Measurements from ENCODE around the gene LAIR1.
"Not testable (repeated sequence)": the region's sequence is repeated elsewhere in the genome, so short reads cannot be mapped to it uniquely, and the experiment has no call there.

The LAIR1 gene

GRCh38 chr19:54379187-54379678, 14.5 kb upstream of the LAIR1 start:
- no peak overlapping the region for H3K4me3 ChIP-seq (ENCODE audit: low read depth, low read length)
- DNase-seq (ENCODE audit: low read depth) = no peak

DNA sequence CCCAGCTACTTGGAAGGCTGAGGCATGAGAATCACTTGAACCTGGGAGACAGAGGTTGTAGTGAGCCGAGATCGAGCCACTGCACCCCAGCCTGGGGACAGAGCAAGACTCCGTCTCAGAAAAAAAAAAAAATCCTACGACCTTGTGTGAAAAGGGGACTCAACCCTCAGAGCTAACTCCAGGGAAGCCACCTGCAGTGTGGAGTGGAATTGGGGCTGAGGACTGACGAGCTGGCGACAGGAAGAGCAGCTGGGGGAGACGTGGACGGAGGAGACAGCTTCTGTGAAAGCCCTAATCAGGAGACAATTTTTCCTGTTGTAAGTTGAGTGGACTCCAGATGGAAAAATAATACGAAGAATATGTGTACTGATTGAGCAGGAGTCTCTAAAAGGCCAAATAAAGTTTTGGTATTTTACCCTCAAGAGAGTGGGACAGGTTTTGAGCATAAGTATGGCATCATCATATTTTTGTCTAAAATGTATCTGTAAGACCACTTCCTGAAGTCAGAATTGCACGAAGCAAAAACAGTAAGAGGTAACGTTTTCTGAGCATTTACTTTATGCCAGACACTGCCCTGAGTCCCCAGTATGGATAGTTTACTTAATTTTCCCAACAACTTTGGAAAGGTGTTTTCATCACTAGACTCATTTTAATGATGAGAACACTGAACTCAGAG, 12.0 kb upstream of the LAIR1 start:
- TF ChIP-seq, protein P1, sequence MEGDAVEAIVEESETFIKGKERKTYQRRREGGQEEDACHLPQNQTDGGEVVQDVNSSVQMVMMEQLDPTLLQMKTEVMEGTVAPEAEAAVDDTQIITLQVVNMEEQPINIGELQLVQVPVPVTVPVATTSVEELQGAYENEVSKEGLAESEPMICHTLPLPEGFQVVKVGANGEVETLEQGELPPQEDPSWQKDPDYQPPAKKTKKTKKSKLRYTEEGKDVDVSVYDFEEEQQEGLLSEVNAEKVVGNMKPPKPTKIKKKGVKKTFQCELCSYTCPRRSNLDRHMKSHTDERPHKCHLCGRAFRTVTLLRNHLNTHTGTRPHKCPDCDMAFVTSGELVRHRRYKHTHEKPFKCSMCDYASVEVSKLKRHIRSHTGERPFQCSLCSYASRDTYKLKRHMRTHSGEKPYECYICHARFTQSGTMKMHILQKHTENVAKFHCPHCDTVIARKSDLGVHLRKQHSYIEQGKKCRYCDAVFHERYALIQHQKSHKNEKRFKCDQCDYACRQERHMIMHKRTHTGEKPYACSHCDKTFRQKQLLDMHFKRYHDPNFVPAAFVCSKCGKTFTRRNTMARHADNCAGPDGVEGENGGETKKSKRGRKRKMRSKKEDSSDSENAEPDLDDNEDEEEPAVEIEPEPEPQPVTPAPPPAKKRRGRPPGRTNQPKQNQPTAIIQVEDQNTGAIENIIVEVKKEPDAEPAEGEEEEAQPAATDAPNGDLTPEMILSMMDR (conservative IDR thresholded peaks at IDR 0.05; ENCODE audit: low read depth, low read length) = no peak
- no peak for DNase-seq (ENCODE audit: low read depth)
- H3K4me3 ChIP-seq (ENCODE audit: low read depth, low read length) = no peak overlapping the region

More at GRCh38 chr19:54379187-54379678, 14.5 kb upstream of the LAIR1 start:
- TF ChIP-seq, protein P1 (conservative IDR thresholded peaks at IDR 0.05; ENCODE audit: low read depth, low read length) = no peak

DNA sequence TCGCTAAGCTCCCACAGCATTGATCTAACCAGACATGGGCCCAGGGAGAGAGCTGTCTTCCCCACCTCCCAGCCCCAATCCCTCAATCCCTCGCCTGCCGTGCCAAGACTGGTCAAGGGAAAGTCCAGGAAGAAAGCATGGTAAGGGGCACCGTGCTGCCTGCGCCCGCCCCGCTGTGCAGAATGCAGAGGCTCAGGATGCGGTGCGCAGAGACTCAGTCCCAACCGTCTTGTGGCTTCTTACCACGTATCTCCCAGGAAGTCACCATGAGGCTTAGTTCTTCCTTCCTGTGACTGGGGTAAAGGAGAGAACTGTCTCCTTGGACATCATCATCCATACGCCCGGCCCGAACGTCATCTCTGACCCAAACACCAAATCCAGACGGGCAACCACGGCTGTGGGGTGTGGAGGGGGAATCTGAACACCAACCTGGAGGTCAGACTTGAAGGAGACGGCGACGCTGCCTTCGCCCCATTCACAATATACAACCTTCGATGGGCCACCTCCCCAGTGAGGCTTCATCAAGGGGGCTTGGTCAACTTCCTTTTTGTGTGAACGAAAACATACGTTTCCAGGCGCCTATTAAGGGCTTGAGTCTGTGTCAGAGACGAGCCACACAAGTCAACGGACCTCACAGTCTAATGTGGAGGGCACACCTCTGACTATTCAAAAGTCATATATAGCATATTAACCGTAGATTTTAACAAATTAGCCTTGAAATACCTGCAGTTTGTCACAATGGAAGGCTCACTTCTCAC, 10.6 kb upstream of the LAIR1 start:
- not testable (repeated sequence) for DNase-seq (ENCODE audit: low read depth); H3K4me3 ChIP-seq (ENCODE audit: low read depth, low read length)

- DNase-seq (ENCODE audit: low read depth) = no peak
- TF ChIP-seq, protein P1 (conservative IDR thresholded peaks at IDR 0.05; ENCODE audit: low read depth, low read length) = no peak
- no peak overlapping the region for H3K4me3 ChIP-seq (ENCODE audit: low read depth, low read length)
Observed at GRCh38 chr19:54373781-54374631, 9.3 kb upstream of the LAIR1 start.

- not testable (repeated sequence) for DNase-seq (ENCODE audit: low read depth); H3K4me3 ChIP-seq (ENCODE audit: low read depth, low read length)
Observed at GRCh38 chr19:54371453-54371852, 6.7 kb upstream of the LAIR1 start.

GRCh38 chr19:54370434-54370796, 5.7 kb upstream of the LAIR1 start:
- DNase-seq (ENCODE audit: low read depth); H3K4me3 ChIP-seq (ENCODE audit: low read depth, low read length): not testable (repeated sequence)

DNA sequence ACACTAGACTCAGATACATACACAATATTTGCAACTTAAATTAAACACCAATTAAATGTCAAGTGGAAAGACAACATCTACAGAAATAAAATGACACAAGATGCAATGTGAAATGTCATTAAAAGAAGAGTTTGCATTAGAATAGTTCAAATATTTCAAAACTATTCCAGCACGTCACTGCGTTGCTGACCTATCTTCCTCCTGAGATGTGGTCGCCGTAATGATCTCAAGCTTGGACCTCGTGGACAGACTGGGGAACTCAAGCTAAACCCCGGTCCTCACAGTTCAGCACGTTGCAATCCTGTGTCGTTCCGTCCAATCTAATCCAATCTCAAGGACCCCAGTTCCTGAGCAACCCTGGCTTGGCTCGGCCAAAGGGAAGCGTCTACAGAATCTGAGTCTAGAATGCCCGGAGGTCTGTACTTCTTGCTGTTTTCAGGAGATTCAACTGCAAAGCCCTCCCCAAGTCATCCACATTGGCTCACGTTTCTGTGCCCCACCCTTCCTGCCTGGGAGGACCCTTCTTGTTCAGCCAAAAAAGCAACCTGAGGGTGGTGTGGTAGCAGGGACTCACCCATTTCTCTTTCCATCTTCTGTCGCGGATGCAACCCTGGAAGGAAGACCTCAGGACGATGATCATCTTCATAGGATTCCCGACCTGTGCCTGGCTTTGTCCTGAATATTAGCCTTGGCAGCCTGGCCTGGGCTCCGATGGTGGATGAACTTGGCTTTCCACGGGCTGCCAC, 5.1 kb upstream of the LAIR1 start:
- not testable (repeated sequence) for DNase-seq (ENCODE audit: low read depth); H3K4me3 ChIP-seq (ENCODE audit: low read depth, low read length)

DNA sequence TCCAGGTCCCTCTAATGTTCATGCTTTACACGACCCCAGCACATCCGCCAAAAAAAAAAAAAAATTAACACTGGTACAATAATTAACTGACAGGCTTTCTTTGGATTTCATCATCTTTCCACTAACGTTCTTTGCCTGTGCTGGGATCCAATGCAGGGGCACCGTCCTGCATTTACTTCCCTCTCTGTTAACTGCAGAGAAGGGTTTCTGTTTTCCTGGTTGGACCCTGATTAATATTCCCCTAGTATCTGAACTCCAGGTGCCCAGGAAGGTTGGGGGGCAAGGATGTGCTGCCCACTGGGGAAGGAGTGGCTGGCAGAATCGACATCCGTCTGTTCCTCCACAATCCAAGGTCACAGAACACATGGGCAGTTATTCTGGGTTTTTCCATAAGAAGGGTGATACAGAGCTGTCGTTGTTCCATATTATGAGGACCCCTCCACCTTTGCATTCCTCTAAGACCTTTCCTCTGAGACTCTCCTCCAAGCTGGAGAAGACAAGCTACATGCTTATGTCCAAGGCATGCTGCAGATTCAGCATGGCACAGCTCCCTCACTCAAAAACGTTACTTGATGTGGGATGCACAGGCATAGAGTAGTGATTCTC, 4.5 kb upstream of the LAIR1 start:
- TF ChIP-seq, protein P1 (conservative IDR thresholded peaks at IDR 0.05; ENCODE audit: low read depth, low read length) = no peak
- H3K4me3 ChIP-seq (ENCODE audit: low read depth, low read length) = no peak overlapping the region

More for the DNA sequence above, 4.5 kb upstream of the LAIR1 start:
- DNase-seq (ENCODE audit: low read depth) = no peak

Data from choroid plexus epithelial cell (primary cell).